NCI-H2107 treated with DMSO at 0.1 percent for 48 hours (cell line): ENCODE results near the gene DAGLB.
A peak's percentile ranks its signal among the peaks of the same experiment; 100 is the strongest.
"Not testable (repeated sequence)": the region's sequence is repeated elsewhere in the genome, so short reads cannot be mapped to it uniquely, and the experiment has no call there.

ENCODE experiments used
- DNase-seq: peaks from one replicate; lab custom pipeline; 2025; ENCODE audit not compliant: unreplicated experiment; lab: John Stamatoyannopoulos, UW

The DAGLB gene

DNA sequence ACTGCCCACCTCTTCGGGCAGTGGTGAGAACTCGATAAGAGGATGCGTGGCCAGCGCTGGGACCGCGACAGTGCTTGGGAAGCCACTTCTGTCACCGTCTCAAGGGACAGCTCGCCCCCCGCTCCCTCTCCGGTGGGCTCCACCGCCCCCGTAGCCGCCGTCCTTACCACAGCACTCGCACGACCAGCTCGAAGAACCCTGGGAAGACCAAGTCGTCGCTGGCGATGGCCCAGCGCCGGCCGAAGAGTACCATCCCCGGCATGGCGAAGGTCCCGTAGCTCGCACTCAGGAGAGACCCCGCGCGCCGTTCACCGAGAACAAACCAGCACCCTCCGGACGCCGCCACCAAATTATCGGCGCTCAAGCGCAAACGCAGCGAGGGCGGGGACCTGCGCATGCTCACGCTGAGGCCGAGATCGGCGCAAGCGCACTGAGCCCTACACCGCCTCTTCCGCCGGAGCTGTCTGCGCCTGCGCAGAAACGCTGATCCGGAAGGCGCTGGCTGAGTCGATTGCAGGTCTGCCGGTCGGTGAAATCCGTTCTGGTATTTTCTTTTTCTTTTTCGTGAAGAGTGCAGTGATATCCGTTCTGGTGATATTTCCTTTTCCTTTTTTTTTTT lies at the start of gene DAGLB:
Gene DAGLB, minus strand, starts transcription at position 374 of the 619 bp plus-strand sequence. Its CDS starts 112 bp downstream, at position 262.
- peak; percentile 88 for DNase-seq

- DNase-seq = no peak
Observed at GRCh38 chr7:6497637-6497905, 49.8 kb upstream of the DAGLB start.

DNA sequence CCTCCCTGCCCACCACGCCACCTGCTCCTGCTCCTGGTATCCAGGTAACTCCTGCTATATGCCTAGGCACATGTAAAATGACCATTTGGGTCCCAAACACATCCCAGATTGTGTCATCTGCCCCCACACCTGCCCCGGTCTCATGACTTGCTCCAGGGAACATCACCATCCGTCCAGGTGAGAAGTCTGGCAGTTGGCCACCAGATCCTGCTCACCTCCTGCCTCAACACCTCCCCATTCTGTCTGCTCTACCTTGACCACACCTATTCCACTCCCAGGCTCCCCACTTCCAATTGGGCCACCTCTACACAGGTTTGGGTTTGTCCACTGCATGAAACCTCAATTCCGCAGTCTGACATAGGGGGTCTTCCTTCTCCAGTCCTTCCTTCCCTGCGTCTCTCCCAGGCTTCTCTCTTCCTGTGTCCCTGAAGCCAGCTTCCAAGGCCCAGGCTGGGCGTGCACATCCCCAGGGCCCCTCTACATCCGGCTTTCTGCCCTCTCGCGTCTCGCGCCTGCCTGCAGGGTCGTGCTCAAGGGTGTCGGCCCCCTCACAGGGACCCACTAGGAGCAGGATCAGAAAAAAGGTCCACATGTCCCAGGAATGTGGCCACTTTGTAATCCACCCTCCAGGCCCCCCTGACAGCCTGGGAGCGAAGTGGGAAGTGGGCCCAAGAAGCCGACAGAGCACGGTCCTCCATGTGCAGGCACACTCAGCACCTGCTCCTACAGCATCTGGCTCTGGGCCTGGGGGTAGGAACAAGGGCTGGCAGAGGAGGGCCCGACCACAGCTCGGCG lies 49.3 kb upstream of the DAGLB start:
- no peak for DNase-seq

- DNase-seq = no peak
Observed at GRCh38 chr7:6495597-6496262, 48.0 kb upstream of the DAGLB start.

DNA sequence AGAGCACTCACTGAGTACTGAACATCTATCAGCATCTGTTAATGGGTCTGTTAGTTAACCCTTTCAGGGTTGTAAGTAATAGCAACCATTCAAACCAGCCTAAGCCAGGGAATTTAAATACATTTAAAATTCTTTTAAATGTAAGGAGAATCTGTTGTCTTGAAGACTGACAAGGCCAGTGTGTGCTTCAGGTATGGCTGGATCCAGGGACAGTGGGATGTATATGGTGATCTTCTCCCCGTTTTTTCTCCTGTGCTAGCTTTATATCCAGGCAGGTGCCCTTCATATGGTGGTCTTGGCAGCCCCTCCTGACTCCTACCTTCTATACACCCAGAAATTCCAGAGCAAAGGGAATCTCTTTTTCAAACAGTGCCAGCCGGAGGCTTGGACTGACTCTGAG lies 46.6 kb upstream of the DAGLB start:
- DNase-seq = no peak

GRCh38 chr7:6491194-6491593 lies 43.4 kb upstream of the DAGLB start:
- no peak for DNase-seq

GRCh38 chr7:6489612-6490011 lies 41.9 kb upstream of the DAGLB start:
- no peak for DNase-seq

DNA sequence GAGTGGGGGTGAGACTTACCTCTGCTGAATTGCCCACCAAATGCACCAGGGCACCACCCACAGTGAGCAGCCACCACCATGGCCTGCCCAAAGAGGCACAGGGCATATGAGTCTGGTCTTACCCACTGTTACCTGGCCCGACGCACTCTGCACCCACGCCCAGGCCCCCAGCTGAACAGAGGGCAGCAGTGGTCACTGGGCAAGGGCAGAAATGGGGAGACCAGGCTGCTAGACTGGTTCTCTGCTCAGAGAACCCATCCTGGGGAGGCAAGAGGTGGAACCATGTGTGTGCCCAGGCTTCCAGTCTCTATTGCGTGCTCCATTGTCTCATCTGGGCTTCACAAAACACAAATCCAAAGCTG lies 39.4 kb upstream of the DAGLB start:
- DNase-seq = no peak

GRCh38 chr7:6486438-6487183 lies 38.9 kb upstream of the DAGLB start:
- no peak for DNase-seq

DNA sequence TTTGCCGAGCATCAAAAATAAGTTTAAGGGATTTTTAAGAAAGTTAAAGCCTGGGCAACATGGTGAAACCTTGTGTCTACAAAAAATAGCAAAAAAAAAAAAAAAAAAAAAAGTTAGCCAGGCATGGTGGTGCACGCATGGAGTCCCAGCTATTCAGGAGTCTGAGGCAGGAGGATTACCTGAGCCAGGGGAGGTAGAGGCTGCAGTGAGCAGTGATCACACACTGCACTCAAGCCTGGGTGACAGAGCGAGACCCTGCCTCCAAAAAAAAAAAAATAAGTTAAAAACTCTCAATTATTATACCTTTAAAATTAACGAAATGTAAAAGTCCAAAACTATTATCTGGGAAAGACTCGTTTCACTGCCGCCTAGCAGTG lies 35.0 kb upstream of the DAGLB start:
- DNase-seq = no peak

DNA sequence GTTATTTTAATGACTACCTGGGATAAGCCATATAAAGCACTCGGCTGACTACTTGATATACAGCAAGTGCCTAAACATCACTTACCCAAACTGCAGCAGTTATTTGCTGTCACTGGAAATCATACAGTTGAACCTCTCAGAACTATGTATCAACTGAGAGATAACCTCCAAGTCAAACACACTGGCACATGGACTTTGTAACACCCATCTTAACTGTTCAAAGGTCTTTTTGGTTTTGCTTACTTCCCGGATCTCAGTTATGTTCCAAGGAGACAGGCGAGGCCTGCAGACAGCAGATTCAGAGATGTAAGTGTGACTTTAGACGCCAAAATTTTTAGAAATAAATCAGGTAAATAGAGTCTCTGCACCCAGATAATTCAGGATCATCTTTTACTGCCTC lies 34.6 kb upstream of the DAGLB start:
- DNase-seq = no peak

- no peak for DNase-seq
Observed at GRCh38 chr7:6481445-6481844, 33.7 kb upstream of the DAGLB start.

GRCh38 chr7:6480323-6480660 lies 32.5 kb upstream of the DAGLB start:
- DNase-seq = no peak

GRCh38 chr7:6479067-6479466 lies 31.3 kb upstream of the DAGLB start:
- DNase-seq = no peak

GRCh38 chr7:6478186-6478585 lies 30.4 kb upstream of the DAGLB start:
- no peak for DNase-seq

DNA sequence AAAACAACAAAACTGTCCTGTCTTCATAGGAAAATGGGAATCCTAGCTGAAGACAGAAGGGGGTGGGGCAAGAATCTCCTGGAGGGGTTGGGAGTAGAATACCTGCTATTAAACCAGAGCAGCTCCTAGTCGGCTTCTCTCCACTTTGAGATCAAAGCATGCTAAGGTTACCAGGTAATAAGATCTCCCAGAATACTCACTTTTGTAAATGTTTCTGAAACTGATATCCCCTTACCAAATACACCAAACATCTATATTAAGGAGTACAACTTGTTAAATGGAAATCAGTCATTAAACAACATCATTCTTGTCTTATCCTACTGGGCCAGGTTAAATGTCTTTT lies 29.5 kb upstream of the DAGLB start:
- DNase-seq = peak; percentile 23

DNA sequence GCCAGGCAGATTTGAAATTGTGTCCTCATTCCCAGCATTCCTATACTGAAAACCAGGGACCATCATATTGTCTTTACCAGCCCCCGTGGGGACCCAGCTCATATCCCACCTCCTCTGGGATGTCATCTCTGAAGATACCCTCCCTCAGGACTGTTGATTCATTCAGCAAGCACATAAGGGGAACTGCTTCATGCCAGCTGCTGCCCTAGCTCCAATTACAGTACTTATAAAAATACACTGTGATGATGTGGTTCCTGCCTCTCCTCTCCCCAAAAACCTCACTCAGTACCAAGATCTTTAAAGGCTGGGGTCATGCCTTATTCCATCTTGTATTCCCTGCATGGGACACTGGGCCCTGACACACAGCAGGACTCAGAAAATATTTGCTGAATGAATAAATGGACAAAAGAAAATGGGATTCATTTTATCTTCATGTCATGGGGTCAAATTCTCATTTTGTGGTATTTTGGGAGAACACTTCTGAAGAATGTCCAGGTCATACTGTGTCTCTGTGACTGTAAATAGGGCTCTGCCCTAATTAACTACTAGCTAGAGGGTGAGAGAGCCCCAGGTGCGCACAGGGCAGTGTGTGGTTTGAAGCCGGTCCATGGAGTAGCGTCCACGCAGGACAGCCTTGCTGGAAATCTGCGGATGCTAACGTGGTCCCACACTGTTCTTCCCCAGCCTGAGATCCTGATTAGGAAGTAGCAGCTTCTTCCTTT lies 29.0 kb upstream of the DAGLB start:
- peak; percentile 36 for DNase-seq

DNA sequence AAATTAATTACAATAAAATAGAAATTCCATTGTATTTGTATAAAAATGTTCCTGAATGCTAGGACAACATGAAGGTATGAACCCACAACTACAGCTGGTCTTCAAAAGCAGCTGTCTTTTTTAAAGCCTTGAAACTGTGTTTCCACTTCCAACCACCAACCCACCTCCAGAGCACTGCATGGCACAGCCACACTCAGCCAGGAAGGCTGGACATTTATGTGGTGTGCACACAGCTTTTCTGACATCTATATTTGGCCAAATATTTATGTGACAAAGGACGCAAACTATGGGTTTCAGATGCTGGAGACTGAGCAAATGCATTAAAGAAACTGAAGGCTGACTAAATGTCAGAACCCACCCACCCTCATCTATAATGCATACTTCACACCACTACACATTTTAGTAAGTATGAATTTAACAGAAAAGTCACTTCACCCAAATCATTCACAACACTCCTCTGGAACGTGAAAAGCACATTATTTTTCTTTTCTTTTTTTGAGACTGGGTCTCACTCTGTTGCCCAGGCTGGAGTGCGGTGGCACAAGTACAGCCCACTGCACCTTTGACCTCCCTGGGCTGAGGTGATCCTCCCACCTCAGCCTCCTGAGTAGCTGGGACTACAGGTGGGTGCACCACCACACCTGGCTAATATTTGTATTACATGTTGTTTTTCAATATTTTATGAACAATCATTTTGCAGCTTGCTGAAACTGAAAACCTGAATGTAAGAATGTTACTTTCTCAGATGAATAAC lies 27.9 kb upstream of the DAGLB start:
- no peak for DNase-seq

DNA sequence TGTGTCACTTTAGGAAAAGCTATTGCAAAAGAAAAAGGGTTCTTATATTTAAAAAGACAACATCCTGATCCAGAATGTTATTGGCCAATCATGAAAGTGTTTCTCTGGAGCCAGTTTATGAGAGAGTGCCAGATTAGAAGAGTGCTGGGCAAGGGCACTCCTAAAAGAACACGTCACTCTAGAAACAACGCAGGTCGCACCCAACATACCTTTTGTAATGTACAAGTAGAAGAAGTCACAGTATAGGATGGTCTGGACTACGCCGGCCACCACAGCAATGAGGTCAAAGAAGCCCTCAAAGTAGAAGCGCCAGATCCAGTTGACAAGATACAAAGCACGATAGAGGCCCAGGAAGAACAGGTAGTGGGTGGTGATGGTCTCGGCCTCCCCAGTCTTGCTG lies 18.1 kb upstream of the DAGLB start:
- DNase-seq = no peak

GRCh38 chr7:6463609-6464008 lies 15.9 kb upstream of the DAGLB start:
- DNase-seq = not testable (repeated sequence)
